Measurements from ENCODE around the gene SEMA4B.
A peak's percentile ranks its signal among the peaks of the same experiment; 100 is the strongest.
"Not testable (repeated sequence)": the region's sequence is repeated elsewhere in the genome, so short reads cannot be mapped to it uniquely, and the experiment has no call there.

Gene SEMA4B

DNA sequence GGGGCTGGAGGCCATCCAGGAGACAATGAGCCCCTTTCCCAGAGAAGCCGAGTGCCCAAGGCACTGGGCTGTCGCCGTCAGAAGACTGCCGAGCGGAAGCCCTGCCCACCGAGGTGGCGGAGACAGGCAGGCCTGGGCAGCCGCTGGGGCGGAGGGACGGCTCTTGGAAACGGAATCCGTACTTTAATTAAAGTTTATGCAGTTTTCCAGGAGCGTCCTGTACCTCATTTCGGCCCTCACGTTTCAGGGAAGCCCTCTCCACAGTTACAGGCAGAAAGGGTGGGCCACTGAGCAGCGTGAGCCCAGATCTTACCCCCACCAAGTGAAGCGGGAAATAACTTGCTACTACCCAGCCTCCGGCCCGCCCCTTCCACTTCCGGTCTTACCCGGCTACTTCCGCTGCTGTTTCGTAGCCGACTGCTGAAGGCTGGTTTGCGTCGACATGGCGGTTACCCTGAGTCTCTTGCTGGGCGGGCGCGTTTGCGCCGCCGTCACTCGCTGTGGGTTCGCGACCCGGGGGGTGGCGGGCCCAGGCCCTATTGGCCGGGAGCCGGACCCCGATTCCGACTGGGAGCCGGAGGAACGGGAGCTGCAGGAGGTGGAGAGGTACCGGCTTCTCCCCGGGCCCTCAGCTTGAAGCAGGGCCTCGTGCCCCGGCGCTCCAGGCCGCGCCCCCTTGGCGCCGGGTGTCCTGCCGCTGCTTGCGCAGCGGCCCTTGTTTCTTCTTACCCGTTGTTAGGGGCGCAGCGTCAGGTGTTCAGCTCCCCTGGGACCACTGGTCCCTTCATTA is 64.3 kb downstream of the SEMA4B start, which contains the start of gene NGRN:
Gene NGRN, plus strand, starts transcription at position 402 of the 790 bp plus-strand sequence. Its CDS starts 41 bp downstream, at position 443.
- peak; percentile 52 for DNase-seq

- no peak for DNase-seq
Measured at GRCh38 chr15:90266061-90266431, 64.9 kb downstream of the SEMA4B start.

- no peak for DNase-seq
Measured at GRCh38 chr15:90266485-90266884, 65.4 kb downstream of the SEMA4B start.

- no peak for DNase-seq
Measured at GRCh38 chr15:90268415-90268814, 67.3 kb downstream of the SEMA4B start.

DNA sequence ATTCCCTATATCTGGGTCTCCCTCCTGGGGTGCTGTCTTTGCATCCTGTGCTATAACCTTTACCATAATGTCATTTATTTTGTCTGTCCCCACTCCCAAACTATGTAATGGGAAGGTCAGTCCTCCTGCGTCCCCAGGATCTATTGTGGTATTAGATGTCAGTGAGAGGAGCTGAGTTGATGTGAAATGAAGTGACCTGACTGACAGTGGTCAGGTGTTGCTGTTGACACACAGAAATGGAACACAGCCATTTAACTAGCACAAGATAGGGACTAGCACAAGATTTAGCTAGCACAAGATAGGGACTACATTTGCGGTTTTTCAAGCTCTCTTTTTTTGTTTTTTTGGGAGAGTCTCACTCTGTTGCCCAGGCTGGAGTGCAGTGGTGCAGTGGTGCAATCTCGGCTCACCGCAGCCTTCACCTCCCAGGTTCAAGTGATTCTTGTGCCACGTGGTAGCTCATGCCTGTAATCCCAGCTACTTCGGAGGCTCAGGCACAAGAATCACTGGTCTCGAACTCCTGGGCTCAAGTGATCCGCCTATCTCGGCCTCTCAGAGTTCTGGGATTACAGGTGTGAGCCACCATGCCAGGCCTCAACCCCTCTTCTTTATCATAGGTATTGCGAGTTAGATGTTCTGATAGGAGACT is 69.5 kb downstream of the SEMA4B start:
- no peak for DNase-seq

DNA sequence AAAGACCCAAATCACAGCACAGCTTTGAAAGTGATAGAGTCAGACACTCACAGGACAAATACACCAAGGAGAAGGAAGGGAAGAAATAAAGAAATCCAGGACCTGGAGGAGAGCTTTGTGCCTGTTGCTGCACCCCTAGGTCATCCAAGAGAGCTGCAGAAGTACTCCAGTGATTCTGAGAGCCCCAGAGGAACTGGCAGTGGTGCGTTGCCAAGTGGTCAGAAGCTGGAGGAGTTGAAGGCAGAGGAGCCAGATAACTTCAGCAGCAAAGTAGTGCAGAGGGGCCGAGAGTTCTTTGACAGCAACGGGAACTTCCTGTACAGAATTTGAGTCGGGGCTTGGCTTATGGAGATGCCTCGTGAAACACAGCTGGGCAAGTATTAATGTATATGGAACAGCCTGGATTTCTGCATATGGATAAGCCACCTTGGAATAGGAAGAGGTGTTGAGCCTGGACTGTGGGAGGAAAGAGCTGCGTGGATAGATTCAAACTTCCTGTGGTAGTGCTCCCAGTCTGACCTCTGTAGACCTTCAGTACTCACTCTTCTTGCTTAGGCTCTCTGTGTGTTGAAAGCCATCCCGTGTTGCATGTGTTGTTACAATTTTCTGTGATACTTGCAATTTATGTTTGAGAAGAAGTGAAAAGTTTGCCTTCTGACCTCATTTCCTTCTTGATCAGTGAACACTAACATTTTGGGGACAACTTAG is 70.5 kb downstream of the SEMA4B start:
- no peak for DNase-seq

DNA sequence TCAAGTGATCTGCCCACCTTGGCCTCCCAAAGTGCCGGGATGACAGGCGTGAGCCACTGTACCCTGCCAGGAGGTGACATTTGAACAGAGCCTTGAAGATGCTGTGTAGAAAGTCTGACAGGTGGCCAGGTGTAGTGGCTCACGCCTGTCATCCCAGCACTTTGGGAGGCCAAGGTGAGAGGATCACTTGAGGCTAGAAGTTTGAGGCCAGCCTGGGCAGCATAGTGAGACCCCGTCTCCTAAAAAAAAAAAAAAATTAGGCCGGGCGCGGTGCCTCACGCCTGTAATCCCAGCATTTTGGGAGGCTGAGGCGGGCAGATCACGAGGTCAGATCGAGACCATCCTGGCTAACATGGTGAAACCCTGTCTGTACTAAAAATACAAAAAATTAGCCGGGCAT is 77.3 kb downstream of the SEMA4B start:
- not testable (repeated sequence) for DNase-seq

Data from DMS 273 treated with DMSO at 0.1 percent for 48 hours (cell line).